ENCODE measurements around the gene TMEM175. TPM values are rescaled to one million over a fixed set of nuclear protein-coding genes. Genes with fewer than 3 reads are reported as not detected.

Gene TMEM175
- total RNA-seq, 1 donor from 2014 or later: 12.7 TPM

DNA sequence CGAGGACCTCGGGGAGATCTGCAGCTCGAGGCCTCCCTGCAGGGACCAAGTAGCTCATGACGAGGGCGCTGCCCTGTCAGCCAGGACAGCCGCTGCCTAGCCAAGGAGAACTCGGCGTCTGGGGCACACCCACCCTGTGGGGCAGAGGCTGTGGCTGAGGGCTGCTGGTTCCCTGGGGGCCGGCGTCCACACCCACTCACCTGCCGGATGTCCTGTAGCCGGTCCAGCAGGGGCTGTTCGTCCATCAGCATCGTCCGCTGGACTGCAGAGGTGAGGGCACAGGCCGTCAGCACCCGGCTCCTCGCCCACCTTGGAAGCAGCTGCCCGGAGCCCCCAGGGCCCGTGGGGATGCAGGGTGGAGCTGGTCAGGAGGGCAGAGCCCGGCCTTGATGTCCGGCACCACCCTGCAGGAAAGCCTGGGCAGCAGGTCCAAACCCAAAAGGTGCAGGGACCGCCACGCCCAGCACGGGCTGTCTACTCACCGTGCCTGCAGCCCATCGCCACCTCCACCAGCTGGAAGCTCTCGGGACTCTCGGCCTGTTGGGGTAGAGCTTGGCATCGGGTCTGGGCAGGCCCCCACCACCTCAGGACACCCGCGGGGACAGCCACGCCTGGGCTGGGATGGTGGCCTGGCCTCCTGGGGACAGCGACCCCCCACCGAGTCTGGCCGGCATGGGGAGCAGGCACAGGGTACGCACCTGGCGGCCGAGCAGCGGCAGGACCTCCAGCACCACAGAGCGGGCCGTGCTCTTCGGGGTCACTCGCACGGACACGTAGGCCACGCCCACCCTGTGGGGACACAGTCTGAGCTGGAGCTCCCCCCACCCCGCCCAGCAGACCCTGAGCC lies 34.2 kb downstream of the TMEM175 start:
- Mint-ChIP-seq H3K9me3 (no peaks in the 10 kb centered on the region), H3K4me3 (no peak overlapping the region), H3K4me1 (peaks cover 2% of the 10 kb centered on the region), H3K27me3 (no peaks in the 10 kb centered on the region), H3K27ac (no peak overlapping the region), H3K36me3 (ENCODE audit: low read depth) (peaks cover 5% of the 10 kb centered on the region)
- DNase-seq: no peak
- intact Hi-C loops (cut with micrococcal nuclease): no loop called here

DNA sequence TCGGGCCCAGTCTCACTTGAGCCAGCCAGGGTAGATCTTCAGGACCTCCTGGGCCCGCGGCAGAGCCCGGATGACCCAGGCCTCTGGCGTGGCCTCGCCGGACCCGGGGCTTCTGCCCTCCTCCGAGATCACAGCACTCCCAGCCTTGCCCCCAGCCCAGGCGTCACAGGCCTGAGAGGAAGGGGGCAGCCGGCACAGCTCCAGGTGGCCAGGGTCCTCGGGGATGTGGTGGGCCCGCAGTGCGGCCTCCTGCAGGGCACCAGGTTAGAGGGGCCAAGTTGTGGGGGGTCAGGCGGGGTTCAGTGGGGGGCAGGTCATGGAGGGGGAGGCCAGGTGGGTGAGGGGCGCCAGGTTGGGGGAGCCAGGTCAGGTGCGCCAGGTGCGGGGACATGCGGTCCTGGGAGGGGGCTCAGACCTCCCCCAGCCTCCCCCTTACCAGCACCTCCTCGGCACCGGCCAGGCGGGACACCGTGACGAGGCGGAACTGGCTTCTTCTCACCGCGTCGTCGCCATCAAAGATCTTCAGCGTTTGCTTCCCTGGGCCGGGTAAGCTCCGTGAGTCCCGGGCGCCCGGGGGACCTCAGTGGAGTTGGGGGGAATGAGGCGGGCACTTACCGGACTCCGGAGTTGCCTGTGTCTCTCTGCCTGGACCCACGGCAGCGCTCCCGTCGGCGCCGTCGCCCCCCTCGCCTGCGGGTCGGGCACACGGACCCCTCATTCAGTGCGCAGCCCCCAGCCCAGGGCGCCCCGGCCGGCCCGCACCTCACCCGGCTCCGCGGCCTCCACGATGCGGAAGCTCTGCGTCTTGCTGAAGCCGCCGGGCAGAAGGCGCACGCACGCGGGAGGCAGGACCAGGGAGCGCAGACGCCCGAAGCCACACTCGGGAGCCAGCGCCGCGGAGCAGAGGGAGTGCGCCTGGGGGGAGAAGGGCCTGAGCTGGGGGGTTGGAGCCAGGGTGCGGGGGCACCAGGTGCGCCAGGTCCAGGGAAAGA lies 35.1 kb downstream of the TMEM175 start:
- Mint-ChIP-seq H3K4me1 (peaks cover 2% of the 10 kb centered on the region), H3K4me3 (no peak overlapping the region), H3K9me3 (no peaks in the 10 kb centered on the region), H3K27me3 (no peaks in the 10 kb centered on the region), H3K27ac (no peak overlapping the region), H3K36me3 (ENCODE audit: low read depth) (peaks cover 2% of the 10 kb centered on the region)
- DNase-seq: no peak
- intact Hi-C loops (cut with micrococcal nuclease): no loop called here

DNA sequence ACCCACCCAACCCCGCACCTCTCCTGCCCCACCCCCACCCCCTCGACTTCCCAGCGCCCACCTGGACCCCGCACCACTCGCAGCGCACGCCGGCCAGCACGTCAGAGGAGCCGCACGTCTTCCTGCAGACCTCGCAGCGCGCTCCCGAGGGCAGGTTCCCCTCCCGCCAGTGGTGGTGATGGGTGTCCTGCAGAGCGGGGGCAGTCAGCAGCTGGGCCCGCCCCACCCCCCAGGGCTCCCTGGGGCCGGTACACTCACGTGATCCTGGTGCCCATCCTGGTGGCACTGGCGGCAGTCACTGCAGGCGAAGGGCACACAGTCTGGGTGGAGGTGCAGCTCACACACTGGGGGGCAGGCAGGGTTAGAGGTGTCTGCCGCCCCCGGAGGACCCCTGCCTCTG lies 36.0 kb downstream of the TMEM175 start:
- Mint-ChIP-seq H3K4me3 (no peak overlapping the region), H3K4me1 (peaks cover 2% of the 10 kb centered on the region), H3K27ac (no peak overlapping the region), H3K9me3 (no peaks in the 10 kb centered on the region), H3K36me3 (ENCODE audit: low read depth) (peaks cover 2% of the 10 kb centered on the region), H3K27me3 (no peaks in the 10 kb centered on the region)
- intact Hi-C loops (cut with micrococcal nuclease): no loop called here
- no peak for DNase-seq

GRCh38 chr4:968621-969394 lies 36.5 kb downstream of the TMEM175 start:
- Mint-ChIP-seq H3K36me3 (ENCODE audit: low read depth) (peaks cover 2% of the 10 kb centered on the region), H3K4me1 (peaks cover 2% of the 10 kb centered on the region), H3K9me3 (no peaks in the 10 kb centered on the region), H3K27me3 (no peaks in the 10 kb centered on the region), H3K4me3 (no peak overlapping the region), H3K27ac (no peak overlapping the region)
- intact Hi-C loops (cut with micrococcal nuclease): no loop called here
- DNase-seq: no peak

DNA sequence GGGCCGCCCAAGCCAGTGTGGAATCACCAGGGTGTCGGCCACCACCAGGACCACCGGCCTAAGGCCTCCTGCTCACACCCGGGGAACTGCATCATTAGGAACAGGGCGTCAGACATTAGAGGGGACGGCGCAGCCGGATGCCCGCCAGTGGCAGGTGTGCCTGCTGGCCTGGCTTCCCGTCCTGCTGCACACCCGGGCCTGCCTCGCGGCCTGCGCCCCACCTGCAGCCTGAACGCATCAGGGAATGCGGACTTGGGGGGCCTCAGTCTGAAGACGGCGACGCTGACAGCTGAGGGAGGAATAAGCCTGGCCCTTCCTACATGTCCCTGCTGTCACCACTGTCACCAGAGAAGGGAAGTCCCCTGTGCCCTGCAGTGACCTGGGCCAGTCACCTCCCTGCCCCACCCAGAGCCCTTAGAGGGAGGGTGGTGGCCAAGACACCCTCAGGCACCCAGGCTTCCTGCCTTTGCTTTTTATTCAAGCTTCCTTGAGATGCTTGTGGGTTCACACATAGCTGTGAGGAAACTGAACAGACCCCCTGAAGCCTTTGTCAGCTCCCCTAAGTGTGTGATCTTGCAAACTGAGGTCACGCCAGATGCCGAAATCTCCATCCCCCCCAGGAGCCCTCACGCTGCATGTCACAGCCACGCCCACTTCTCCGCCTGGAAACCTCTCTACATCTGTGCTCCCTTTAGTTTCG lies 37.9 kb downstream of the TMEM175 start:
- no peaks in the 10 kb centered on the region for H3K27me3 Mint-ChIP-seq
- no peak for DNase-seq
- H3K27ac Mint-ChIP-seq: no peak overlapping the region
- no peaks in the 10 kb centered on the region for H3K9me3 Mint-ChIP-seq
- intact Hi-C loops (cut with micrococcal nuclease): no loop called here
- peaks cover 2% of the 10 kb centered on the region for H3K4me1 Mint-ChIP-seq
- peaks cover 2% of the 10 kb centered on the region for H3K36me3 Mint-ChIP-seq (ENCODE audit: low read depth)
- H3K4me3 Mint-ChIP-seq: no peak overlapping the region

DNA sequence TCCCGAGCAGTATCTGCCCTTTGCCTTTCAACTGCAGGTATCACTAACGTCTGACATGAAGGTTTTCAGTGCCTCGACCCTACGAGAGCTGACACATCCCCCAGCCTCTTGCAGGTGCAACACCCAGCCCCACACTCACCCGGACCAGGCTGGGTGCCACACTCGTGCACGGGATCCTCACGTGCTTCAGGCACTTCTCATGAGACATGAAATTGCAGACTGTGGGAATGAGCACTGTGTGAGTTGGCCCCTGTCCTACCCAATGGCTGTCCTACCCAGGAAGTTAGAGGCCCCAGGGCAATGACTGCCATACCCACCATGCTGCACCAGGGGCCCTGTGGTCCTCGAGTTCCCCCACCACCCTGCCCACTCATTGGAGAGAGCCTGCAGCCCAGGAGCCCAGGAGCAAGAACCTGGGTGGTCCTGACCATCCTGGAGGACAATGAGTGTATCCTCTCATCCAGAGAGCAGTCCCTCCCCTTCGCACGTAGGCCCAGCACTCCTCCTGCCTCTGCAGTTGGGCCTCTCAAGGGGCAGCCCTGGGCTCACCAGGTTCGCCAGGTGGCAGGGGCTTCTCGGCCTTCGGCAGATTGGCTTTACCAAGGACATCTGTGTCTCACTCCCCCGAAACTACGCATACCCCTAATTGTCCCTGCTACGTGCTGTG lies 38.7 kb downstream of the TMEM175 start:
- Mint-ChIP-seq H3K36me3 (ENCODE audit: low read depth) (peaks cover under 1% of the 10 kb centered on the region), H3K4me3 (peak overlapping the region; percentile 40), H3K27ac (no peak overlapping the region), H3K27me3 (no peaks in the 10 kb centered on the region), H3K4me1 (peaks cover 2% of the 10 kb centered on the region), H3K9me3 (no peaks in the 10 kb centered on the region)
- no peak for DNase-seq
- intact Hi-C loops (cut with micrococcal nuclease): no loop called here

DNA sequence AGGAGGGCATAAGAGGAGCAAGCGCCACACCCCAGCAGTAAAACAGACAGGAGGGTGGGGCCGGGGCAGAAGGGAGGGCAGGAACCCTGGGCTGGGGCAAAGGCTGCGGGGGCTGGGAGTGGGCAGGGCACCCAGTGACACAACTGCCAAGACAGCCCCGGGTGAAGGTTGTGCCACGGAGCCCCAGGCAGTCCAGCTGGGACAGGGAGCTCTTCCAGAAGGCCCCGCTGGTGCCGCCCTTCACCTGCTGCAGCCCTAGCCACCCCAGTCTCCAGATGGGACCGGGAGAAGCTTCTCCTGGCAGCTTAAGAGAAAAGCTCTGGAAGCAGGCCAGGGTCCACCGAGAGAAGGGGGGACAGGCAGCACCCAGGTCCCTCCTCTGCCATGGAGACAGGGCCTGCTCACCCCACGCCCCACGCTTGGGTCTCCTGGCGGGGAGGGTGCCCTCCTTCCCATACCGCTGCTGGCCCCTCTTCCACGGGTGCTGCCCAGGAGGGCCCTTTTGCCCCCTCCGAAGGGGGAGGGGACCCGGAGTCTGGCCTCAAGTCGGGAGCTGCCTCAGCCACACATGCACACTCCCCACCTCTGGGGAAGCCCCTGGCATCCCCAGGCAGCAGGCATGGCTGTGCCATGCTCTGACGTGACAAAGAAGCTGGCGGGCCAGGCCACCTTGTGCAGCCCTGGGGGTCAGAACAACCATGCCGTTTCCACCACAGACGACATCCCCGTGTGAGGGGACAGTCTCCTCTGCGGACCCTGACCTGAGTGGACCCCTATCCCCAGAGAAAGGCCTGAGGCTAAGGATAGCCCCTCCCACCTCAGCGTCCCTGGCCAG lies 39.6 kb downstream of the TMEM175 start:
- Mint-ChIP-seq H3K27ac (no peak overlapping the region), H3K4me3 (peak overlapping the region; percentile 40), H3K27me3 (no peaks in the 10 kb centered on the region), H3K9me3 (no peaks in the 10 kb centered on the region), H3K36me3 (ENCODE audit: low read depth) (no peaks in the 10 kb centered on the region), H3K4me1 (peaks cover 5% of the 10 kb centered on the region)
- DNase-seq: no peak
- intact Hi-C loops (cut with micrococcal nuclease): loop anchor here (1.0 kb wide), 1 partner anchor 39 kb away; no protein-coding TSS in a partner anchor

- peaks cover 5% of the 10 kb centered on the region for H3K4me1 Mint-ChIP-seq
- H3K27ac Mint-ChIP-seq: no peak overlapping the region
- intact Hi-C loops (cut with micrococcal nuclease): loop anchor here (1.0 kb wide), 5 partner anchors 13 to 192 kb away; no protein-coding TSS in a partner anchor
- H3K36me3 Mint-ChIP-seq (ENCODE audit: low read depth): no peaks in the 10 kb centered on the region
- peak overlapping the region; percentile 67 for H3K4me3 Mint-ChIP-seq
- peak; percentile 88 for DNase-seq
- no peaks in the 10 kb centered on the region for H3K9me3 Mint-ChIP-seq
- no peaks in the 10 kb centered on the region for H3K27me3 Mint-ChIP-seq
Observed at GRCh38 chr4:972651-973424, 40.6 kb downstream of the TMEM175 start.

- Mint-ChIP-seq H3K27ac (no peak within 1 kb of the TSS), H3K9me3 (no peaks in the 10 kb centered on the region), H3K4me1 (peaks cover 5% of the 10 kb centered on the region), H3K27me3 (no peaks in the 10 kb centered on the region), H3K4me3 (peak within 1 kb of the TSS; percentile 67), H3K36me3 (ENCODE audit: low read depth) (no peaks in the 10 kb centered on the region)
- DNase-seq: peak; percentile 95
- intact Hi-C loops (cut with micrococcal nuclease): loop anchor here (1.0 kb wide), 4 partner anchors 13 to 192 kb away; no protein-coding TSS in a partner anchor
Observed at GRCh38 chr4:973431-974397, 41.5 kb downstream of the TMEM175 start, which contains the start of gene DGKQ. TSS of gene DGKQ (minus strand) at chr4:973569. CDS start at chr4:973482, 87 bp downstream.

DNA sequence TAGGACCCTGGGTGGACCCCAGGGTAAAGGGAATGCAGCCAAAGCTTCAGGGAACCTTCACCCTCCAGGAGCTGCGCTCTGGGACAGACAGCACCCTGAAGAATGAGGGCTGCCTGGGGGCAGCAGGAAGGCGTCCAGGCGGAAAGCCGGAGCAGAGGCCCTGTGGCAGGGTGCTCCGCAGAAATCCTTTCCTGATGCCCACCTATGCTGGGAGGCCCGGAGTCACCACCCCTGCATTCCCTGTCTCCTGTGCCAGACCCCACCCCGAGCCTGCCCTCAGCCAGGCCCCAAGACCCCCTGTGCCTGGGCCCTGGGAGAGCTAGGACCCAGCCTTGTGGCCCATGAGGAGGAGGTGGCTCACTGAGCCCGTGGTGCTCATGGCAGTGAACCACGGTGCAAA lies 42.4 kb downstream of the TMEM175 start:
- no peaks in the 10 kb centered on the region for H3K36me3 Mint-ChIP-seq (ENCODE audit: low read depth)
- no peaks in the 10 kb centered on the region for H3K27me3 Mint-ChIP-seq
- intact Hi-C loops (cut with micrococcal nuclease): no loop called here

More for the DNA sequence above, 42.4 kb downstream of the TMEM175 start:
- Mint-ChIP-seq H3K9me3 (no peaks in the 10 kb centered on the region), H3K4me3 (no peak overlapping the region), H3K27ac (no peak overlapping the region), H3K4me1 (peaks cover 5% of the 10 kb centered on the region)
- DNase-seq: no peak
